SK-N-SH (cell line): ENCODE results near the gene MAP6D1. TPM values are rescaled to one million over a fixed set of nuclear protein-coding genes. Genes with fewer than 3 reads are reported as not detected.

Source experiments
- CTCF ChIA-PET: fragments of 300-600, 350-600 bp; formaldehyde crosslinking; extraction: SDS; loops from one replicate; lab custom pipeline; 2021; lab: Yijun Ruan, JAX
- POLR2A ChIA-PET: fragments of 350-600 bp; sonication (Branson Sonifier 250); formaldehyde crosslinking; extraction: SDS; loops from one replicate; lab custom pipeline; 2020; ENCODE audit warnings: antibody characterized with exemption, inconsistent platforms; lab: Yijun Ruan, JAX
- DNase-seq: peaks from one replicate; pipeline ENCODE4 v3.0.0; 2012
- H2AFZ ChIP-seq: fragments of 200-600 bp; sonication (generic); 2 replicates; pipeline ENCODE4 v1.8.1; 2016; ENCODE audit warnings: antibody characterized with exemption, mild to moderate bottlenecking, low read depth
- H3F3A ChIP-seq: fragments of 200-600 bp; sonication (generic); replicated peaks from 2 replicates; pipeline ENCODE3; 2016; ENCODE audit warnings: antibody characterized with exemption, mild to moderate bottlenecking; ENCODE audit not compliant: insufficient read depth
- H3K27ac ChIP-seq, 2 experiments: fragments of 200-500 bp in 1 of 2; fragments of 200-600 bp in 1 of 2; sonication (Bioruptor generic) in 1 of 2; sonication (generic), shearing (Covaris generic) in 1 of 2; 2 replicates each; pipeline versions ENCODE4 v1.5.1 to v1.6.1; 2014 to 2016; ENCODE audit warnings: low read depth in 2 of 2, inconsistent platforms in 1 of 2, low read length in 1 of 2, mild to moderate bottlenecking in 1 of 2, mixed read lengths in 1 of 2
- H3K27me3 ChIP-seq: fragments of 200-600 bp; sonication (generic), shearing (Covaris generic); 2 replicates; pipeline ENCODE4 v1.6.1; 2016; ENCODE audit warnings: mixed run types; ENCODE audit not compliant: insufficient read depth
- H3K36me3 ChIP-seq, 2 experiments: fragments of 200-500 bp in 1 of 2; fragments of 200-600 bp in 1 of 2; sonication (Bioruptor generic) in 1 of 2; sonication (generic) in 1 of 2; replicated peaks in 1 of 2; 2 replicates each; pipeline versions ENCODE3 to v1.5.1; 2014 to 2016; ENCODE audit warnings: low read length in 1 of 2, mild to moderate bottlenecking in 1 of 2; ENCODE audit not compliant: insufficient read depth in 2 of 2, control insufficient read depth in 1 of 2
- H3K4me1 ChIP-seq, 2 experiments: fragments of 200-500 bp in 1 of 2; fragments of 200-600 bp in 1 of 2; sonication (Bioruptor generic) in 1 of 2; sonication (generic), shearing (Covaris generic) in 1 of 2; 2 replicates each; pipeline versions ENCODE4 v1.5.1 to v1.6.1; 2014 to 2016; ENCODE audit warnings: low read depth in 1 of 2, low read length in 1 of 2, mixed run types in 1 of 2; ENCODE audit not compliant: insufficient read depth in 2 of 2, control insufficient read depth in 1 of 2
- H3K4me2 ChIP-seq: fragments of 200-600 bp; sonication (generic), shearing (Covaris generic); 2 replicates; pipeline ENCODE4 v1.6.1; 2017; ENCODE audit warnings: mixed run types
- H3K4me3 ChIP-seq, 2 experiments: fragments of 200-500 bp in 1 of 2; fragments of 200-600 bp in 1 of 2; sonication (Bioruptor generic) in 1 of 2; sonication (generic), shearing (Covaris generic) in 1 of 2; 2 replicates each; pipeline versions ENCODE4 v1.5.1 to v1.8.1; 2014 to 2016; ENCODE audit warnings: low read depth in 2 of 2, inconsistent platforms in 1 of 2, low read length in 1 of 2, mild to moderate bottlenecking in 1 of 2, mixed read lengths in 1 of 2, moderate library complexity in 1 of 2
- H3K79me2 ChIP-seq: fragments of 200-600 bp; sonication (generic); 2 replicates; pipeline ENCODE4 v1.8.1; 2017; ENCODE audit warnings: mild to moderate bottlenecking; ENCODE audit not compliant: insufficient read depth
- H3K9ac ChIP-seq: fragments of 200-600 bp; sonication (generic); 2 replicates; pipeline ENCODE4 v1.6.1; 2017; ENCODE audit warnings: mixed run types
- H3K9me2 ChIP-seq: fragments of 200-600 bp; sonication (generic); 2 replicates; pipeline ENCODE4 v1.6.1; 2017; ENCODE audit warnings: mixed run types
- H3K9me3 ChIP-seq: fragments of 200-600 bp; sonication (generic); 2 replicates; pipeline ENCODE4 v1.6.1; 2017; ENCODE audit warnings: mixed run types, mild to moderate bottlenecking, moderate library complexity
- H4K20me1 ChIP-seq: fragments of 200-600 bp; sonication (generic); 2 replicates; pipeline ENCODE4 v1.6.1; 2017; ENCODE audit warnings: mild to moderate bottlenecking, mixed run types; ENCODE audit not compliant: insufficient read depth
- CHD2 ChIP-seq: fragments of 150-350 bp; IDR thresholded peaks from 2 replicates; pipeline ENCODE4 v1.6.1; 2018; ENCODE audit warnings: low read length; ENCODE audit not compliant: partially characterized antibody
- CTCF ChIP-seq: fragments of 200-600 bp; sonication (generic); IDR thresholded peaks from 2 replicates; pipeline ENCODE4 v1.6.1; 2017; ENCODE audit warnings: antibody characterized with exemption, mild to moderate bottlenecking, moderate library complexity
- EP300 ChIP-seq, 2 experiments: IDR thresholded peaks; 2 replicates each; pipeline versions ENCODE4 v1.4.0 to v1.6.1; 2012; ENCODE audit warnings: borderline replicate concordance in 1 of 2, low read depth in 1 of 2, low read length in 1 of 2
- EZH2phosphoT487 ChIP-seq: fragments of 200-600 bp; sonication (generic); IDR thresholded peaks from 2 replicates; pipeline ENCODE4 v1.6.1; 2017; ENCODE audit warnings: low read depth, mixed run types, mild to moderate bottlenecking, antibody characterized with exemption, moderate library complexity, borderline replicate concordance
- FOXJ3 ChIP-seq: sonication (generic); formaldehyde crosslinking; IDR thresholded peaks from 2 replicates; pipeline ENCODE4 v1.5.1; 2020; ENCODE audit warnings: mild to moderate bottlenecking, missing genetic modification reagents
- GABPA ChIP-seq: IDR thresholded peaks from 2 replicates; pipeline ENCODE4 v1.4.0; 2012; ENCODE audit warnings: low read depth, mild to moderate bottlenecking
- IRF3 ChIP-seq: fragments of 150-350 bp; IDR thresholded peaks from 2 replicates; pipeline ENCODE4 v1.6.1; 2016; ENCODE audit warnings: mild to moderate bottlenecking, low read depth, low read length
- MEF2A ChIP-seq: IDR thresholded peaks from 2 replicates; pipeline ENCODE4 v1.4.0; 2012; ENCODE audit warnings: low read depth, borderline replicate concordance
- NFIC ChIP-seq: IDR thresholded peaks from 2 replicates; pipeline ENCODE4 v1.4.0; 2012; ENCODE audit warnings: borderline replicate concordance
- NRF1 ChIP-seq: IDR thresholded peaks from 2 replicates; pipeline ENCODE4 v1.6.1; 2012; ENCODE audit warnings: low read depth, mild to moderate bottlenecking, low read length
- RAD21 ChIP-seq: IDR thresholded peaks from 2 replicates; pipeline ENCODE4 v1.6.1; 2012; ENCODE audit warnings: mild to moderate bottlenecking, low read length
- RCOR1 ChIP-seq: fragments of 150-350 bp; IDR thresholded peaks from 2 replicates; pipeline ENCODE4 v1.6.1; 2017; ENCODE audit warnings: antibody characterized with exemption, low read length
- RFX5 ChIP-seq: IDR thresholded peaks from 2 replicates; pipeline ENCODE4 v1.6.1; 2012; ENCODE audit warnings: mild to moderate bottlenecking, improper control_type of control experiment, low read length
- SIN3A ChIP-seq: IDR thresholded peaks from 2 replicates; pipeline ENCODE4 v1.6.1; 2012; ENCODE audit warnings: low read depth, mild to moderate bottlenecking, low read length, moderate library complexity, borderline replicate concordance
- SMC3 ChIP-seq: IDR thresholded peaks from 2 replicates; pipeline ENCODE4 v1.6.1; 2012; ENCODE audit warnings: low read depth, low read length, improper control_type of control experiment
- TAF1 ChIP-seq: IDR thresholded peaks from 2 replicates; pipeline ENCODE4 v1.6.1; 2012; ENCODE audit warnings: low read depth, mild to moderate bottlenecking, low read length, moderate library complexity, borderline replicate concordance
- TEAD4 ChIP-seq: IDR thresholded peaks from 2 replicates; pipeline ENCODE4 v1.4.0; 2012; ENCODE audit warnings: mild to moderate bottlenecking, borderline replicate concordance; ENCODE audit not compliant: insufficient read depth
- YY1 ChIP-seq: IDR thresholded peaks from 2 replicates; pipeline ENCODE4 v1.4.0; 2012; ENCODE audit warnings: low read depth, mild to moderate bottlenecking
- WGBS: methylation state at CpG from one replicate; pipeline ENCODE4 v1.1.6; 2017; ENCODE audit warnings: low lambda C conversion rate; 5-methylcytosine and 5-hydroxymethylcytosine counted together
- polyA plus RNA-seq, 3 experiments: library from polyadenylated mRNA; depleted of rRNA; stranded (reverse); fragments of >200 nt; gene quantifications; 2 replicates each; pipeline ENCODE4 v1.2.3, GENCODE V29; 2012
- TF ChIP-seq, protein P1 (sequence below): IDR thresholded peaks from 2 replicates; pipeline ENCODE4; 2012

MAP6D1 gene
- polyA plus RNA-seq, 1 of the 3 experiments (the other 2 are of a cell fraction), result 2.6 TPM

- H3K4me3 ChIP-seq, result no peak overlapping the region
- no peak overlapping the region for H2AFZ ChIP-seq
- peaks cover 78% of the 10 kb centered on the region for H3K79me2 ChIP-seq
- no peak overlapping the region for H3K4me2 ChIP-seq
- no peaks in the 10 kb centered on the region for H3K4me1 ChIP-seq
- no peak for DNase-seq
- no peaks in the 10 kb centered on the region for H3K9me2 ChIP-seq
- H3K9me3 ChIP-seq, result no peaks in the 10 kb centered on the region
- no peak for TF ChIP-seq RCOR1
- no peak for TF ChIP-seq TAF1
- 92% methylated on average over 3 of the region's 3 CpGs for WGBS
- H3K9ac ChIP-seq, result no peak overlapping the region
- peaks cover 66% of the 10 kb centered on the region for H4K20me1 ChIP-seq
- no peaks in the 10 kb centered on the region for H3K27me3 ChIP-seq
- CTCF ChIA-PET, result interaction anchor here (1.5 kb wide), 1 partner anchor 14 kb away, joined by 8 read pairs; the partner anchor contains the start of gene PARL
- H3K27ac ChIP-seq, result no peak overlapping the region
- H3K36me3 ChIP-seq, result peaks cover 13 to 20% of the 10 kb centered on the region in 2 experiments
- POLR2A ChIA-PET, result no interaction called here
- no peaks in the 10 kb centered on the region for H3F3A ChIP-seq
These were observed 45.2 kb upstream of the MAP6D1 start for GRCh38 chr3:183870563-183870962.

DNA sequence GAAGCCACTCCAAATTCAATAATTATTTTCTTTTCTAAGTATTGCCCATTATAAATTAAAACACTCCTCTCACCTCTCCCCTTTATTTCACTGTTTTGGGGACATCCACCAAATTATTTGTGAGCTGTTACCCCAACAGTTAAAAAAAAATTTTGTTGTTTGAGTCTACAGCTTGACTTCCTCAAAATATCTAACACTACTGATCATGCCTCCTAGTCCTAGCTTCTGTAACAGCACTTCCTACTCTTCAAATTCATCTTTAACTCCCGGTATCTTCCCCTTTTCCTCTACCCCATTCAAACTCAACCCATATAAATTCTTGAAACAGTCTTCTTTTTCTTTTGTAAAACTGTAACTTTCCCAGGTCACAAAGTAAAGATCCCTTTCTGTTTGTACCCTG is 43.4 kb upstream of the MAP6D1 start:
- Histone ChIP-seq H3K9ac (no peak overlapping the region), H3F3A (no peaks in the 10 kb centered on the region), H3K9me2 (no peaks in the 10 kb centered on the region), H4K20me1 (peaks cover 52% of the 10 kb centered on the region), H3K27me3 (no peaks in the 10 kb centered on the region), H3K4me1 (no peaks in the 10 kb centered on the region), H3K4me3 (no peak overlapping the region), H3K36me3 (peaks cover 25% of the 10 kb centered on the region in 2 experiments), H2AFZ (no peak overlapping the region)
- 100% methylated on average over 1 of the region's 1 CpG for WGBS
- TF ChIP-seq SMC3, result no peak
- TF ChIP-seq, protein P1, sequence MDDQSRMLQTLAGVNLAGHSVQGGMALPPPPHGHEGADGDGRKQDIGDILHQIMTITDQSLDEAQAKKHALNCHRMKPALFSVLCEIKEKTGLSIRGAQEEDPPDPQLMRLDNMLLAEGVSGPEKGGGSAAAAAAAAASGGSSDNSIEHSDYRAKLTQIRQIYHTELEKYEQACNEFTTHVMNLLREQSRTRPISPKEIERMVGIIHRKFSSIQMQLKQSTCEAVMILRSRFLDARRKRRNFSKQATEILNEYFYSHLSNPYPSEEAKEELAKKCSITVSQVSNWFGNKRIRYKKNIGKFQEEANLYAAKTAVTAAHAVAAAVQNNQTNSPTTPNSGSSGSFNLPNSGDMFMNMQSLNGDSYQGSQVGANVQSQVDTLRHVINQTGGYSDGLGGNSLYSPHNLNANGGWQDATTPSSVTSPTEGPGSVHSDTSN, result no peak
- TF ChIP-seq NRF1, result no peak
- no peak for TF ChIP-seq FOXJ3 (CRISPR knock-in tag)
- no peak for TF ChIP-seq EZH2phosphoT487
- no peak for TF ChIP-seq EP300 (IDR thresholded peaks at IDR 0.05; ENCODE audit: borderline replicate concordance in 1 of 2, low read depth in 1 of 2, low read length in 1 of 2)
- TF ChIP-seq TEAD4, result no peak
- TF ChIP-seq, all 33 proteins: peak for 0
- ChIA-PET POLR2A (interaction anchor here (0.9 kb wide), 1 partner anchor 16 kb away, joined by 3 read pairs; no protein-coding TSS in a partner anchor), CTCF (interaction anchor here (1.2 kb wide), 1 partner anchor 16 kb away, joined by 4 read pairs; the partner anchor contains the start of gene PARL)
- no peak overlapping the region for H3K4me2 ChIP-seq
- no peak for DNase-seq
- H3K27ac ChIP-seq, result no peak overlapping the region
- H3K79me2 ChIP-seq, result peaks cover 60% of the 10 kb centered on the region
- H3K9me3 ChIP-seq, result no peaks in the 10 kb centered on the region

- CTCF ChIA-PET, result interaction anchor here (1.4 kb wide), 1 partner anchor 387 kb away, joined by 3 read pairs; the partner anchor contains the start of gene EEF1AKMT4
- peaks cover 2% of the 10 kb centered on the region for H3F3A ChIP-seq
- WGBS, result 99% methylated on average over 4 of the region's 4 CpGs
These were observed 37.2 kb upstream of the MAP6D1 start for GRCh38 chr3:183862610-183863009.

More at GRCh38 chr3:183862610-183863009, 37.2 kb upstream of the MAP6D1 start:
- DNase-seq, result no peak
- no peak overlapping the region for H3K27ac ChIP-seq
- no peaks in the 10 kb centered on the region for H3K9me3 ChIP-seq
- no peak for TF ChIP-seq IRF3
- no peak for TF ChIP-seq NFIC
- no peak for TF ChIP-seq EZH2phosphoT487
- no peak for TF ChIP-seq CHD2
- TF ChIP-seq SIN3A, result no peak
- TF ChIP-seq YY1, result no peak
- TF ChIP-seq RFX5, result no peak
- no peak for TF ChIP-seq GABPA
- TF ChIP-seq CTCF, result no peak
- no peak for TF ChIP-seq RAD21
- TF ChIP-seq RCOR1, result no peak
- TF ChIP-seq MEF2A, result no peak
- H3K9ac ChIP-seq, result no peak overlapping the region
- no peak overlapping the region for H2AFZ ChIP-seq
- peaks cover 64 to 67% of the 10 kb centered on the region in 2 experiments for H3K36me3 ChIP-seq
- H3K9me2 ChIP-seq, result no peaks in the 10 kb centered on the region
- H4K20me1 ChIP-seq, result no peaks in the 10 kb centered on the region
- H3K4me2 ChIP-seq, result no peak overlapping the region
- POLR2A ChIA-PET, result no interaction called here
- no peaks in the 10 kb centered on the region for H3K27me3 ChIP-seq
- no peaks in the 10 kb centered on the region for H3K79me2 ChIP-seq
- no peaks in the 10 kb centered on the region for H3K4me1 ChIP-seq
- no peak overlapping the region for H3K4me3 ChIP-seq
